K562 (cell line): ENCODE results near the gene FRYL. TPM values are rescaled to one million over a fixed set of nuclear protein-coding genes. Genes with fewer than 3 reads are reported as not detected.
A peak's percentile ranks its signal among the peaks of the same experiment; 100 is the strongest.

Experiments used
- COPS2 ChIP-seq: fragments of 450-650 bp; conservative IDR thresholded peaks from 2 replicates; pipeline ENCODE4 v1.6.1; 2016; ENCODE audit warnings: mild to moderate bottlenecking, moderate library complexity
- CREB1 ChIP-seq, 2 experiments: sonication (generic) in 1 of 2; formaldehyde crosslinking in 1 of 2; IDR thresholded peaks; 2 replicates each; pipeline versions ENCODE4 v1.6.1 to v1.8.0; 2012 to 2022; ENCODE audit warnings: inconsistent platforms in 1 of 2, mild to moderate bottlenecking in 1 of 2, missing genetic modification reagents in 1 of 2, moderate library complexity in 1 of 2
- DPF2 ChIP-seq: fragments of 450-650 bp; IDR thresholded peaks from 2 replicates; pipeline ENCODE4 v1.6.1; 2016
- ILF3 ChIP-seq: fragments of 450-650 bp; IDR thresholded peaks from 2 replicates; pipeline ENCODE4 v1.6.1; 2018; ENCODE audit warnings: antibody characterized with exemption, mild to moderate bottlenecking, moderate library complexity, borderline replicate concordance
- NCOA2 ChIP-seq, 2 experiments: fragments of 450-650 bp; IDR thresholded peaks; 2 replicates each; pipeline ENCODE4 v1.6.1; 2018; ENCODE audit warnings: mild to moderate bottlenecking in 2 of 2, moderate library complexity in 1 of 2; ENCODE audit not compliant: partially characterized antibody in 2 of 2
- NR3C1 ChIP-seq: sonication (generic); formaldehyde crosslinking; IDR thresholded peaks from 2 replicates; pipeline ENCODE4 v1.8.1; 2022; ENCODE audit warnings: missing genetic modification reagents
- POLR2G ChIP-seq: fragments of 200-400 bp; formaldehyde crosslinking; IDR thresholded peaks from 2 replicates; pipeline ENCODE4 v1.6.1; 2017; ENCODE audit warnings: low read depth, mild to moderate bottlenecking, antibody characterized with exemption, low read length, moderate library complexity
- RBM17 ChIP-seq: fragments of 200-400 bp; formaldehyde crosslinking; IDR thresholded peaks from 2 replicates; pipeline ENCODE4 v1.6.1; 2017; ENCODE audit warnings: low read depth, mild to moderate bottlenecking, low read length, borderline replicate concordance
- SAFB ChIP-seq: fragments of 200-400 bp; formaldehyde crosslinking; IDR thresholded peaks from 2 replicates; pipeline ENCODE4 v1.6.1; 2017; ENCODE audit warnings: low read depth, low read length, borderline replicate concordance
- SAP30 ChIP-seq: fragments of 200-600 bp; sonication (generic); IDR thresholded peaks from 2 replicates; pipeline ENCODE4 v1.6.1; 2012; ENCODE audit warnings: borderline replicate concordance, low read depth, mild to moderate bottlenecking, moderate library complexity, low read length, control low read depth, inconsistent platforms; ENCODE audit not compliant: insufficient read depth, poor library complexity, severe bottlenecking
- TEAD1 ChIP-seq, 2 experiments: fragments of 450-650 bp in 1 of 2; sonication (generic) in 1 of 2; formaldehyde crosslinking; IDR thresholded peaks; 2 replicates each; pipeline versions ENCODE4 v1.4.0 to v1.8.0; 2020 to 2022; ENCODE audit warnings: mild to moderate bottlenecking in 2 of 2, missing genetic modification reagents in 1 of 2
- TGIF2 ChIP-seq: sonication (generic); formaldehyde crosslinking; IDR thresholded peaks from 2 replicates; pipeline ENCODE4 v1.8.1; 2022; ENCODE audit warnings: mild to moderate bottlenecking, missing genetic modification reagents, moderate library complexity
- UBTF ChIP-seq, 2 experiments: IDR thresholded peaks; 2 replicates each; pipeline ENCODE4 v1.6.1; 2012; ENCODE audit warnings: improper control_type of control experiment in 2 of 2, low read depth in 2 of 2, low read length in 2 of 2, borderline replicate concordance in 1 of 2
- YBX1 ChIP-seq: fragments of 450-650 bp; IDR thresholded peaks from 2 replicates; pipeline ENCODE4 v1.7.1; 2016; ENCODE audit warnings: mild to moderate bottlenecking
- ZNF133 ChIP-seq: fragments of 250-450 bp; sonication (Bioruptor Pico); IDR thresholded peaks from 2 replicates; pipeline ENCODE4 v1.4.0; 2020; ENCODE audit warnings: mild to moderate bottlenecking
- ZNF143 ChIP-seq: sonication (generic); formaldehyde crosslinking; IDR thresholded peaks from 2 replicates; pipeline ENCODE4 v1.9.0; 2022; ENCODE audit warnings: mild to moderate bottlenecking, missing genetic modification reagents
- ZNF239 ChIP-seq: fragments of 250-450 bp; sonication (Bioruptor Pico); IDR thresholded peaks from 2 replicates; pipeline ENCODE4 v1.4.0; 2020; ENCODE audit warnings: mild to moderate bottlenecking
- ZNF586 ChIP-seq: fragments of 450-650 bp; formaldehyde crosslinking; conservative IDR thresholded peaks from 2 replicates; pipeline ENCODE4 v1.4.0; 2020; ENCODE audit warnings: mild to moderate bottlenecking, moderate library complexity
- polyA plus RNA-seq, 8 experiments: library from polyadenylated mRNA; depleted of rRNA in 4 of 8; stranded (reverse) in 5 of 8; unstranded in 3 of 8; fragments of >200 nt; fragmentation: Nextera tagmentation in 2 of 8; fragmentation: Illumina TruSeq in 1 of 8; extraction: Ambion mirVana in 2 of 8; extraction: Trizol in 1 of 8; gene quantifications; 2 replicates each; pipeline versions ENCODE4 v1.2.1 to v1.2.3, GENCODE V29; 2011 to 2014; ENCODE audit warnings: inconsistent platforms in 1 of 8, missing spikeins in 1 of 8
- total RNA-seq, 7 experiments: library from RNA; depleted of rRNA in 6 of 7; stranded (reverse); fragments of >200 nt in 6 of 7; fragmentation: Illumina TruSeq in 2 of 7; extraction: Trizol in 2 of 7; gene quantifications; 2 replicates each; pipeline versions ENCODE4 v1.2.1 to v1.2.3, GENCODE V29; 2011 to 2021; ENCODE audit warnings: low replicate concordance in 1 of 7
- TF ChIP-seq, protein P1 (sequence below): sonication (generic); formaldehyde crosslinking; IDR thresholded peaks from 2 replicates; pipeline ENCODE4 v1.8.1; 2023; ENCODE audit warnings: mild to moderate bottlenecking, missing genetic modification reagents
- TF ChIP-seq, protein P2 (sequence below), 2 experiments: fragments of 450-650 bp; conservative IDR thresholded peaks; 2 replicates each; pipeline ENCODE4 v1.6.1; 2017; ENCODE audit warnings: mild to moderate bottlenecking in 2 of 2, moderate library complexity in 2 of 2

The FRYL gene
- total and polyA plus RNA-seq, 9 of the 15 experiments (the other 6 are each of a cell fraction or from before 2014, with no cell fraction given), result 7.2 to 34.9 (median 15.9) TPM

DNA sequence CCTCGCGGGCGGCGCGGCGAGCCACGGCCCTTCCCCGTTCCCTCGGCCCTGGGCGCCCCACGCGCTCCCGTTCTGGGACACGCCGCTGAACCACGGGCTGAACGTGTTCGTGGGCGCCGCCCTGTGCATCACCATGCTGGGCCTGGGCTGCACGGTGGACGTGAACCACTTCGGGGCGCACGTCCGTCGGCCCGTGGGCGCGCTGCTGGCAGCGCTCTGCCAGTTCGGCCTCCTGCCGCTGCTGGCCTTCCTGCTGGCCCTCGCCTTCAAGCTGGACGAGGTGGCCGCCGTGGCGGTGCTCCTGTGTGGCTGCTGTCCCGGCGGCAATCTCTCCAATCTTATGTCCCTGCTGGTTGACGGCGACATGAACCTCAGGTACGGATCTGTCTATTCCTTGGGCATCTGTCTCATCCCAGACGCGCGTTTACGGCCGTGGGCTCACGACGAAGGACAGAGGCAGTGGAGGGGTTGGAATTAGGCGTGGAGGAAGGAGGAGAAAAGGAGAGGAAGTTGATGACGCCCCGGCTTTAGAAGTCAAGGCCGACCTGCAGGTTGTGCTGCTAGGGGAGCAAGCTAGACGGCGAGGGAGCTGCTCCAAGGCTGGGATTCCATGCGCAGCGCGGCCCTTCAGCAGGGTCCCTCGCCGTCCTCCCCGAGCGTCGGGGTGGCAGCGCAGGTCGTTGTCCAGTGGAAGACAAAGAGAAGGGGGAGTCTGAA is 296.1 kb downstream of the FRYL start (continued):
- TF ChIP-seq TGIF2 (CRISPR knock-in tag), result no peak
- TF ChIP-seq, protein P1, sequence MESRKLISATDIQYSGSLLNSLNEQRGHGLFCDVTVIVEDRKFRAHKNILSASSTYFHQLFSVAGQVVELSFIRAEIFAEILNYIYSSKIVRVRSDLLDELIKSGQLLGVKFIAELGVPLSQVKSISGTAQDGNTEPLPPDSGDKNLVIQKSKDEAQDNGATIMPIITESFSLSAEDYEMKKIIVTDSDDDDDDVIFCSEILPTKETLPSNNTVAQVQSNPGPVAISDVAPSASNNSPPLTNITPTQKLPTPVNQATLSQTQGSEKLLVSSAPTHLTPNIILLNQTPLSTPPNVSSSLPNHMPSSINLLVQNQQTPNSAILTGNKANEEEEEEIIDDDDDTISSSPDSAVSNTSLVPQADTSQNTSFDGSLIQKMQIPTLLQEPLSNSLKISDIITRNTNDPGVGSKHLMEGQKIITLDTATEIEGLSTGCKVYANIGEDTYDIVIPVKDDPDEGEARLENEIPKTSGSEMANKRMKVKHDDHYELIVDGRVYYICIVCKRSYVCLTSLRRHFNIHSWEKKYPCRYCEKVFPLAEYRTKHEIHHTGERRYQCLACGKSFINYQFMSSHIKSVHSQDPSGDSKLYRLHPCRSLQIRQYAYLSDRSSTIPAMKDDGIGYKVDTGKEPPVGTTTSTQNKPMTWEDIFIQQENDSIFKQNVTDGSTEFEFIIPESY, result peak; percentile 30; the same call in 1 of the 2 replicates
- 0 out of 4 replicates have a peak, but pooled peaks have one; percentile 20 to 35 for TF ChIP-seq UBTF (IDR thresholded peaks at IDR 0.05; ENCODE audit: borderline replicate concordance in 1 of 2, low read depth in 2 of 2, low read length in 2 of 2)
- TF ChIP-seq TEAD1 (CRISPR knock-in tag; IDR thresholded peaks at IDR 0.05), result no peak
- TF ChIP-seq COPS2, result no peak
- TF ChIP-seq ZNF239 (CRISPR knock-in tag), result no peak
- no peak for TF ChIP-seq ILF3
- TF ChIP-seq ZNF143 (CRISPR knock-in tag), result 0 out of 2 replicates have a peak, but pooled peaks have one; percentile 30
- TF ChIP-seq SAP30, result peak; percentile 14
- no peak for TF ChIP-seq RBM17
- peak; percentile 89 for TF ChIP-seq SAFB
- TF ChIP-seq NCOA2 (IDR thresholded peaks at IDR 0.05; ENCODE audit: partially characterized antibody in 2 of 2), result no peak
- TF ChIP-seq DPF2, result no peak
- TF ChIP-seq CREB1 (IDR thresholded peaks at IDR 0.05), result no peak
- TF ChIP-seq CREB1 (CRISPR knock-in tag; IDR thresholded peaks at IDR 0.05), result no peak
- TF ChIP-seq, protein P2, sequence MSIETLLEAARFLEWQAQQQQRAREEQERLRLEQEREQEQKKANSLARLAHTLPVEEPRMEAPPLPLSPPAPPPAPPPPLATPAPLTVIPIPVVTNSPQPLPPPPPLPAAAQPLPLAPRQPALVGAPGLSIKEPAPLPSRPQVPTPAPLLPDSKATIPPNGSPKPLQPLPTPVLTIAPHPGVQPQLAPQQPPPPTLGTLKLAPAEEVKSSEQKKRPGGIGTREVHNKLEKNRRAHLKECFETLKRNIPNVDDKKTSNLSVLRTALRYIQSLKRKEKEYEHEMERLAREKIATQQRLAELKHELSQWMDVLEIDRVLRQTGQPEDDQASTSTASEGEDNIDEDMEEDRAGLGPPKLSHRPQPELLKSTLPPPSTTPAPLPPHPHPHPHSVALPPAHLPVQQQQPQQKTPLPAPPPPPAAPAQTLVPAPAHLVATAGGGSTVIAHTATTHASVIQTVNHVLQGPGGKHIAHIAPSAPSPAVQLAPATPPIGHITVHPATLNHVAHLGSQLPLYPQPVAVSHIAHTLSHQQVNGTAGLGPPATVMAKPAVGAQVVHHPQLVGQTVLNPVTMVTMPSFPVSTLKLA (conservative IDR thresholded peaks at IDR 0.05), result peak in 1 of 2 experiments; percentile 33; a peak in 1 of 4 replicates
- TF ChIP-seq POLR2G, result peak; percentile 43
- TF ChIP-seq ZNF133, result no peak
- no peak for TF ChIP-seq YBX1
- 0 out of 2 replicates have a peak, but pooled peaks have one; percentile 28 for TF ChIP-seq NR3C1 (CRISPR knock-in tag)
- no peak for TF ChIP-seq ZNF586 (CRISPR knock-in tag)
